ENCODE results near the gene TBC1D22A. TPM values are rescaled to one million over a fixed set of nuclear protein-coding genes. Genes with fewer than 3 reads are reported as not detected.

TBC1D22A gene
- total RNA-seq, 1 donor from 2014 or later = 10.6 TPM

GRCh38 chr22:47053013-47053725 lies 290.7 kb downstream of the TBC1D22A start:
- Mint-ChIP-seq H3K27ac (peak overlapping the region; percentile 69), H3K4me3 (no peak overlapping the region), H3K27me3 (ENCODE audit: insufficient read depth, low read depth) (no peaks in the 10 kb centered on the region), H3K9me3 (no peaks in the 10 kb centered on the region), H3K36me3 (peaks cover under 1% of the 10 kb centered on the region), H3K4me1 (peaks cover 46% of the 10 kb centered on the region)
- Histone ChIP-seq H3K79me2 (ENCODE audit: low read depth) (no peaks in the 10 kb centered on the region), H3K36me3 (no peaks in the 10 kb centered on the region), H3K4me3 (no peak overlapping the region), H3K4me1 (peaks cover 26% of the 10 kb centered on the region), H2AFZ (replicated peaks) (no peak overlapping the region), H3K27ac (no peak overlapping the region), H3K27me3 (no peaks in the 10 kb centered on the region), H3K9ac (no peak overlapping the region), H3K4me2 (no peak overlapping the region), H4K20me1 (ENCODE audit: low read depth) (peaks cover 6% of the 10 kb centered on the region), H3F3A (ENCODE audit: low read depth) (no peaks in the 10 kb centered on the region), H3K9me3 (ENCODE audit: low read depth) (no peaks in the 10 kb centered on the region)
- TF ChIP-seq CTCF (IDR thresholded peaks at IDR 0.05) (no peak), EZH2phosphoT487 (IDR thresholded peaks at IDR 0.05) (no peak), EZH2 (IDR thresholded peaks at IDR 0.05) (no peak)
- DNase-seq (ENCODE audit: low spot score) = no peak

- Histone ChIP-seq H3K9ac (no peak overlapping the region), H3F3A (ENCODE audit: low read depth) (no peaks in the 10 kb centered on the region), H3K9me3 (ENCODE audit: low read depth) (no peaks in the 10 kb centered on the region), H2AFZ (replicated peaks) (no peak overlapping the region), H3K4me2 (no peak overlapping the region), H3K27me3 (no peaks in the 10 kb centered on the region), H3K79me2 (ENCODE audit: low read depth) (no peaks in the 10 kb centered on the region), H3K27ac (no peak overlapping the region), H3K36me3 (no peaks in the 10 kb centered on the region), H3K4me1 (peaks cover 26% of the 10 kb centered on the region), H4K20me1 (ENCODE audit: low read depth) (peaks cover 6% of the 10 kb centered on the region), H3K4me3 (no peak overlapping the region)
- peak overlapping the region; percentile 69 for H3K27ac Mint-ChIP-seq
- peaks cover 46% of the 10 kb centered on the region for H3K4me1 Mint-ChIP-seq
- DNase-seq (ENCODE audit: low spot score) = no peak
- peaks cover 1% of the 10 kb centered on the region for H3K36me3 Mint-ChIP-seq
- H3K9me3 Mint-ChIP-seq = no peaks in the 10 kb centered on the region
- TF ChIP-seq EZH2 (IDR thresholded peaks at IDR 0.05) (no peak), CTCF (IDR thresholded peaks at IDR 0.05) (no peak), EZH2phosphoT487 (IDR thresholded peaks at IDR 0.05) (no peak)
- H3K27me3 Mint-ChIP-seq (ENCODE audit: insufficient read depth, low read depth) = no peaks in the 10 kb centered on the region
- no peak overlapping the region for H3K4me3 Mint-ChIP-seq
Observed at GRCh38 chr22:47053726-47054141, 291.3 kb downstream of the TBC1D22A start.

- Mint-ChIP-seq H3K27ac (peak overlapping the region; percentile 69), H3K36me3 (peaks cover 1% of the 10 kb centered on the region), H3K4me1 (peaks cover 45% of the 10 kb centered on the region), H3K27me3 (ENCODE audit: insufficient read depth, low read depth) (no peaks in the 10 kb centered on the region), H3K9me3 (no peaks in the 10 kb centered on the region), H3K4me3 (no peak overlapping the region)
- no peak for DNase-seq (ENCODE audit: low spot score)
- Histone ChIP-seq H4K20me1 (ENCODE audit: low read depth) (peaks cover 6% of the 10 kb centered on the region), H2AFZ (replicated peaks) (no peak overlapping the region), H3K4me2 (no peak overlapping the region), H3K4me3 (no peak overlapping the region), H3K36me3 (no peaks in the 10 kb centered on the region), H3K27ac (no peak overlapping the region), H3K9me3 (ENCODE audit: low read depth) (no peaks in the 10 kb centered on the region), H3K79me2 (ENCODE audit: low read depth) (no peaks in the 10 kb centered on the region), H3K4me1 (peaks cover 26% of the 10 kb centered on the region), H3K9ac (no peak overlapping the region), H3F3A (ENCODE audit: low read depth) (no peaks in the 10 kb centered on the region), H3K27me3 (no peaks in the 10 kb centered on the region)
- no peak for TF ChIP-seq EZH2 (IDR thresholded peaks at IDR 0.05)
- TF ChIP-seq CTCF (IDR thresholded peaks at IDR 0.05) = no peak
- no peak for TF ChIP-seq EZH2phosphoT487 (IDR thresholded peaks at IDR 0.05)
Observed at GRCh38 chr22:47054231-47055072, 292.0 kb downstream of the TBC1D22A start.

All from neural progenitor cell (in vitro differentiated cells).